Measurements from ENCODE around the gene SERPINB1. TPM values are rescaled to one million over a fixed set of nuclear protein-coding genes. Genes with fewer than 3 reads are reported as not detected.
A peak's percentile ranks its signal among the peaks of the same experiment; 100 is the strongest.

SERPINB1 gene
- total and polyA plus RNA-seq, 12 donors: 16.3 to 73.7 (median 21.2) TPM

- H3K27me3 ChIP-seq: no peaks in the 10 kb centered on the region
- intact Hi-C loops (cut with DNase I): loop anchor here in 7 of 10 donors (2.0 to 10.0 kb wide), 5 partner anchors 52 to 213 kb away; no protein-coding TSS in a partner anchor
- ATAC-seq: no peak
Measured at GRCh38 chr6:2844008-2844407, 2.3 kb upstream of the SERPINB1 start.

GRCh38 chr6:2843138-2843740 lies 1.6 kb upstream of the SERPINB1 start:
- TF ChIP-seq CTCF (IDR thresholded peaks at IDR 0.05): no peak
- no peak for DNase-seq
- intact Hi-C loops (cut with DNase I): loop anchor here in 7 of 10 donors (2.0 to 10.0 kb wide), 5 partner anchors 51 to 214 kb away; no protein-coding TSS in a partner anchor
- no peak for ATAC-seq
- Histone ChIP-seq H3K36me3 (peaks cover 0 to 22% (median 1%) of the 10 kb centered on the region in 9 donors), H3K27me3 (no peaks in the 10 kb centered on the region), H3K4me3 (no peak overlapping the region), H3K9me3 (no peaks in the 10 kb centered on the region), H3K4me1 (peaks cover 18 to 68% (median 41%) of the 10 kb centered on the region in 9 donors), H3K27ac (peak overlapping the region in 5 of 10 donors; percentile 0 to 99 (median 97))
- 13 to 56% methylated on average over 2 of the region's 2 CpGs for WGBS, 2 donors

More at GRCh38 chr6:2844008-2844407, 2.3 kb upstream of the SERPINB1 start:
- Histone ChIP-seq H3K27ac (peak overlapping the region in 4 of 10 donors; percentile 0 to 98 (median 50)), H3K4me1 (peaks cover 18 to 60% (median 40%) of the 10 kb centered on the region in 9 donors), H3K9me3 (no peaks in the 10 kb centered on the region), H3K36me3 (peaks cover 0 to 14% (median 0%) of the 10 kb centered on the region in 9 donors), H3K4me3 (no peak overlapping the region)
- no peak for DNase-seq
- no peak for TF ChIP-seq CTCF (IDR thresholded peaks at IDR 0.05)

GRCh38 chr6:2842139-2842552 lies 483 bp upstream of the SERPINB1 start:
- H3K27ac ChIP-seq: peak overlapping the region; percentile 95 to 99 (median 97)
- intact Hi-C loops (cut with DNase I): loop anchor here in 7 of 10 donors (2.0 to 10.0 kb wide), 5 partner anchors 50 to 215 kb away; no protein-coding TSS in a partner anchor
- TF ChIP-seq CTCF (IDR thresholded peaks at IDR 0.05): no peak
- DNase-seq (no peak), ATAC-seq (no peak)
- H3K9me3 ChIP-seq: no peaks in the 10 kb centered on the region
- peak overlapping the region in 9 of 10 donors; percentile 48 to 73 (median 67) for H3K4me3 ChIP-seq
- H3K4me1 ChIP-seq: peaks cover 18 to 77% (median 41%) of the 10 kb centered on the region in 9 donors
- no peaks in the 10 kb centered on the region for H3K27me3 ChIP-seq
- WGBS, 2 donors: 73 to 82% methylated on average over 2 of the region's 2 CpGs
- peaks cover 0 to 33% (median 9%) of the 10 kb centered on the region in 9 donors for H3K36me3 ChIP-seq

GRCh38 chr6:2840749-2841061 lies 958 bp downstream of the SERPINB1 start:
- H3K4me1 ChIP-seq: peaks cover 12 to 77% (median 33%) of the 10 kb centered on the region in 9 donors
- no peak for ATAC-seq

More at GRCh38 chr6:2840749-2841061, 958 bp downstream of the SERPINB1 start:
- H3K36me3 ChIP-seq: peaks cover 0 to 47% (median 23%) of the 10 kb centered on the region in 9 donors
- no peak for TF ChIP-seq CTCF (IDR thresholded peaks at IDR 0.05)
- peak overlapping the region; percentile 95 to 99 (median 97) for H3K27ac ChIP-seq
- intact Hi-C loops (cut with DNase I): loop anchor here in 9 of 10 donors (2.0 to 10.0 kb wide), 5 partner anchors 48 to 217 kb away; no protein-coding TSS in a partner anchor
- H3K27me3 ChIP-seq: no peaks in the 10 kb centered on the region
- DNase-seq: no peak
- no peaks in the 10 kb centered on the region for H3K9me3 ChIP-seq
- WGBS, 2 donors: 67 to 87% methylated on average over 3 of the region's 3 CpGs
- H3K4me3 ChIP-seq: peak overlapping the region; percentile 29 to 73 (median 66)
